RWPE1 (cell line): ENCODE measurements around the gene HBB.
"Not testable (repeated sequence)": the region's sequence is repeated elsewhere in the genome, so short reads cannot be mapped to it uniquely, and the experiment has no call there.

ENCODE experiments used
- CTCF ChIA-PET: fragments of 350-600 bp; sonication (Branson Sonifier 250); formaldehyde crosslinking; extraction: SDS; loops from one replicate; lab custom pipeline; 2021; lab: Yijun Ruan, JAX
- POLR2A ChIA-PET: fragments of 400-600 bp; formaldehyde crosslinking; extraction: SDS; loops from one replicate; lab custom pipeline; 2020; ENCODE audit warnings: antibody characterized with exemption; ENCODE audit not compliant: low non-redundant PET; lab: Yijun Ruan, JAX
- DNase-seq: peaks from one replicate; pipeline ENCODE4 v3.0.0; 2012; ENCODE audit warnings: low spot score
- H3K27ac ChIP-seq: fragments of 450-650 bp; 2 replicates; pipeline ENCODE4 v1.5.1; 2017
- TF ChIP-seq, protein P1 (sequence below): fragments of 450-650 bp; conservative IDR thresholded peaks from 2 replicates; pipeline ENCODE4 v1.5.1; 2017; ENCODE audit warnings: low read depth, mild to moderate bottlenecking

HBB gene

DNA sequence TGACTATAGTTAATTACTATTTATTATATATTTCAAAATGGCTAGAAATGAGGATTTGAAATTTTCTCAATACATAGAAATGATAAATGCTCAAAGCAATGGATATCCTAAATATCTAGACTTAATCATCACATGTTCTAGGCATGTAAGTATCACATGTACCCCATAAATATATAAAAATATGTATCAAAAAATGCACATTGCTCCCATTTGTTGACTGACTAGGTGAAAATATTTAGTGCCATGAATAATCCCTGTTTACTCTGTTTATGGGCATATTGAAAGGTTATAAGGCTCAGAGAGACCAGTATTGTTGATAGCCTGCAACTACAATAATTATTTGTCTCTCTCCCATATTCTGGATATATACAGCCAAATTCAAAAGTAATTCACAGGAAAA, 39.7 kb upstream of the HBB start:
- ChIA-PET POLR2A (no interaction called here), CTCF (no interaction called here)
- no peak overlapping the region for H3K27ac ChIP-seq
- no peak for DNase-seq
- TF ChIP-seq, protein P1, sequence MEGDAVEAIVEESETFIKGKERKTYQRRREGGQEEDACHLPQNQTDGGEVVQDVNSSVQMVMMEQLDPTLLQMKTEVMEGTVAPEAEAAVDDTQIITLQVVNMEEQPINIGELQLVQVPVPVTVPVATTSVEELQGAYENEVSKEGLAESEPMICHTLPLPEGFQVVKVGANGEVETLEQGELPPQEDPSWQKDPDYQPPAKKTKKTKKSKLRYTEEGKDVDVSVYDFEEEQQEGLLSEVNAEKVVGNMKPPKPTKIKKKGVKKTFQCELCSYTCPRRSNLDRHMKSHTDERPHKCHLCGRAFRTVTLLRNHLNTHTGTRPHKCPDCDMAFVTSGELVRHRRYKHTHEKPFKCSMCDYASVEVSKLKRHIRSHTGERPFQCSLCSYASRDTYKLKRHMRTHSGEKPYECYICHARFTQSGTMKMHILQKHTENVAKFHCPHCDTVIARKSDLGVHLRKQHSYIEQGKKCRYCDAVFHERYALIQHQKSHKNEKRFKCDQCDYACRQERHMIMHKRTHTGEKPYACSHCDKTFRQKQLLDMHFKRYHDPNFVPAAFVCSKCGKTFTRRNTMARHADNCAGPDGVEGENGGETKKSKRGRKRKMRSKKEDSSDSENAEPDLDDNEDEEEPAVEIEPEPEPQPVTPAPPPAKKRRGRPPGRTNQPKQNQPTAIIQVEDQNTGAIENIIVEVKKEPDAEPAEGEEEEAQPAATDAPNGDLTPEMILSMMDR: no peak

DNA sequence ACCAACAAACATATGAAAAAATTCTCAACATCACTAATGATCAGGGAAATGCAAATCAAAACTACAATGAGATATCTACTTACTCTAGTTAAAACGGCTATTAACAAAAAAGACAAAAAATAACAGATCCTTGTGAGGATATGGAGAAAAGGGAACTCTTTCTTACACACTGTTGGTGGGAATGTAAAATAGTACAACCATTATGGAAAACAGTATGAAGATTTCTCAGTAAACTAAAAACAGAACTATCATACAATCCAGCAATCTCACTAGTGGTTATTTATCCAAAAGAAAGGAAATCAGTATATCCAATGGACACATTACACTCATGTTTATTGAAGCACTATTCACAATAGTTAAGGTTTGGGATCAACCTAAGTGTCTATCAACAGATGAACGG, 39.0 kb upstream of the HBB start:
- H3K27ac ChIP-seq: no peak overlapping the region
- TF ChIP-seq, protein P1: no peak
- ChIA-PET CTCF (no interaction called here), POLR2A (no interaction called here)
- no peak for DNase-seq

DNA sequence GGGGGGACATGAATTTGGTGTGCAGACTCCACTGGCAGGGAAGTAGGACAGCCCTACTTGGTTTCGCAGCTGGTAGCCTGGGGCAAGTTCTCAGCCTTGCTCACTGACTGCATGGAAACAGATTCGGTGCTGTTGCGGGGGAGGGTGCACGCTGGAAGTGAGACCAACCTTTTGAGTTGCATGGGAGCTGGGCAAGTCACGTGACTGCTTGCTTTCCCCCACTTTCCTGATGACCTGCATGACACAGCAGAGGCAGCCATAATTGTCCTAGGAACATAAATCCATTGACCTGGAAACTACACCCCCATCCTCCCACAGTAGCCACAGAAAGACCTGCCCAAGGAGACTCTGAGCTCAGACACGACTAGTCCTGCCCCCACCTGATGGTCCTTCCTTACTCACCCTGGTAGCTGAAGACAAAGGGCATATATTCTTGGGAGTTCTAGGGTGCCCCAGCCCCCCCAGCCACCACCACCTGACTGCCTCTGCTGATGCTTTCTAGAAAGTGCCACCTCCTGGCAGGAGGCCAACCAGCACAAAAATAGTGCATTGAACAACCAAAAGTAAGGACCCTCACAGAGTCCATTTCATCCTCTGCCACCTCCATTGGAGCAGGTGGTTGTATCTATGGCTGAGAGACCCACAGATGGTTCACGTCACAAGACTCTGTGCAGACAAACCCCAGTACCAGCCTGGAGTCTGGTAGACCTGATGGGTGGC, 31.8 kb upstream of the HBB start:
- TF ChIP-seq, protein P1: no peak
- DNase-seq: no peak
- CTCF ChIA-PET: no interaction called here
- POLR2A ChIA-PET: no interaction called here
- no peak overlapping the region for H3K27ac ChIP-seq

DNA sequence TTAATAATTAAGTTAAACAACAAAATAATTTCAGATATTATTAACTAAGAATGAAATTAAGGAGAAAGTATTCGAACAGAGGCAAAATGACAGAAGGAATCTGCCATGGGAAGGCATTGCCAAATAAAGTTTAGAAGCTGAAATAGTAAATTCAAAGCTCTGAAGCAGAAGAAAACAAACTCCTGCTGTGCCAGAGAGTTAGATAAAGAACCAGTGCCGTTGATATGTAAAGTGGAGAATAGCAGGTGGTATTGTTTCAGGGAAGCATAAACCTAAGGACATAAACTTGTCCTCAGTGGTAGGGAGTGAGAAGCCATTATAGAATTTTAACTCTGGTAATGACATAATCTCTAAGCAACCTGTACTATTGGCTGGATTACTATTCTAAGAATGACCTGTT, 30.4 kb upstream of the HBB start:
- ChIA-PET POLR2A (no interaction called here), CTCF (no interaction called here)
- no peak for DNase-seq
- TF ChIP-seq, protein P1: no peak
- H3K27ac ChIP-seq: no peak overlapping the region

DNA sequence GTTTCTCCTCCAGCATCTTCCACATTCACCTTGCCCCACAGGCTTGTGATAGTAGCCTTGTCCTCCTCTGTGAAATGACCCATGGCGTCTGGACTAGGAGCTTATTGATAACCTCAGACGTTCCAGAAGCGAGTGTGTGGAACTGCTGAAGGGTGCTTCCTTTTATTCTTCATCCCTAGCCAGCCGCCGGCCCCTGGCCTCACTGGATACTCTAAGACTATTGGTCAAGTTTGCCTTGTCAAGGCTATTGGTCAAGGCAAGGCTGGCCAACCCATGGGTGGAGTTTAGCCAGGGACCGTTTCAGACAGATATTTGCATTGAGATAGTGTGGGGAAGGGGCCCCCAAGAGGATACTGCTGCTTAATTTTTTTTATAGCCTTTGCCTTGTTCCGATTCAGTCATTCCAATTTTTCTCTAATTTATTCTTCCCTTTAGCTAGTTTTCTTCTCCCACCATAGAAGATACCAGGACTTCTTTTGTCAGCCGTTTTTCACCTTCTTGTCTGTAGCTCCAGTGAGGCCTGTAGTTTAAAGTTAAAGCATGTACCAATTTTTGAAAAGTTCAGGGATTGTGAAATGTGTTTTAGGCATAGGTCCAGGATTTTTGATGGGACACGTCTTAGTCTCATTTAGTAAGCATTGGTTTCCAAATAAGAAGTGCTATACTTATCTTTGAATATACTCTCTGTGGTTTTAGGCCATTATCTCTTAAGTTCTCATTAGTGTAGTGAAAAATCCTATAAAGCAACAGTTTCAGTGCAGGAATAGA, 28.0 kb upstream of the HBB start, which contains the start of gene HBG2:
HBG2 (minus strand) TSS at position 136 of the 768 bp plus-strand sequence; CDS start at position 83, 53 bp downstream.
- H3K27ac ChIP-seq, CTCF ChIA-PET, POLR2A ChIA-PET, DNase-seq: not testable (repeated sequence)

DNA sequence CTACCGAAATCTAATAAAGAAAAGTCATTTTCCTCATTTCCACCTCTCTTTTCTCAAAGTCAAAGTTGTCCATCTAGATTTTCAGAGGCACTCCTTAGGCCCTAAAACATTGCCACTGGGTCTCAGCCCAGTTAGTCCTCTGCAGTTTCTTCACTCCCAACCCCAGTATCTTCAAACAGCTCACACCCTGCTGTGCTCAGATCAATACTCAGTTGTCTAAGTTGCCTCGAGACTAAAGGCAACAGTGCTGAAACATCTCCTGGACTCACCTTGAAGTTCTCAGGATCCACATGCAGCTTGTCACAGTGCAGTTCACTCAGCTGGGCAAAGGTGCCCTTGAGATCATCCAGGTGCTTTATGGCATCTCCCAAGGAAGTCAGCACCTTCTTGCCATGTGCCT, 27.2 kb upstream of the HBB start:
- POLR2A ChIA-PET: not testable (repeated sequence)

DNA sequence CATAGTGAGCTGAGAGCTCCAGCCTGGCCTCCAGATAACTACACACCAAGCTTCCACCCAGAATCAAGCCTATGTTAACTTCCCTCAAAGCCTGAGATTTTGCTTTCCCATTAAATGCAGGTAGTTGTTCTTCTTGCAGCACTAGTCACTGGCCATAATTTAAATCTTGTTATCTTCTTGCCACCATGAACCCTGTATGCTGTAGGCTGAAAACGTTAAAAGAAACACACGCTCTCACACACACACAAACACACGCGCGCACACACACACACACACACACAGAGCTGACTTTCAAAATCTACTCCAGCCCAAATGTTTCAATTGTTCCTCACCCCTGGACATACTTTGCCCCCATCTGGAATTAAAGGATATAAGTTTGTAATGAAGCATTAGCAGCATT, 26.6 kb upstream of the HBB start:
- DNase-seq, H3K27ac ChIP-seq, CTCF ChIA-PET, POLR2A ChIA-PET: not testable (repeated sequence)

More for the DNA sequence above, 27.2 kb upstream of the HBB start:
- DNase-seq, H3K27ac ChIP-seq, CTCF ChIA-PET: not testable (repeated sequence)

DNA sequence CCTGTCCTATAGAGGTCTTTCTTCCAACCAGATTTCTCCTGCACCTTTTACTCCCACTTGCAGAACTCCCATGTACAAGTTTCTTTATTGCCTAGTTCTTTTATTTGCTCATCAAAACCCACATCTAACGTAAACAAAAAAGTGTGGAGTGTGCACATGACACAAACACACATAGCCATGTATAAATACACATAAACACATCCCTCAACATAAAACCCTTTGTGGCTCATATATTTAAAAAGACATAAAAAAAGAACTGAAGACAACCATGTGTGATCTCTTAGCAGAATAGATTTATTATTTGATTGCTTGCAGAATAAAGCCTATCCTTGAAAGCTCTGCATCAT, 26.0 kb upstream of the HBB start:
- TF ChIP-seq, protein P1: no peak
- DNase-seq: no peak
- CTCF ChIA-PET: no interaction called here
- POLR2A ChIA-PET: no interaction called here
- no peak overlapping the region for H3K27ac ChIP-seq
